ENCODE data around the gene COG7.
"Not testable (repeated sequence)": the region's sequence is repeated elsewhere in the genome, so short reads cannot be mapped to it uniquely, and the experiment has no call there.

The COG7 gene

GRCh38 chr16:23406546-23407240 lies 46.3 kb downstream of the COG7 start:
- Histone ChIP-seq H3K9me3 (ENCODE audit: control insufficient read depth in 5 of 5, low read length in 5 of 5) (no peaks in the 10 kb centered on the region), H3K27ac (ENCODE audit: low read depth, low read length) (no peak overlapping the region), H3K36me3 (ENCODE audit: control insufficient read depth in 5 of 5, insufficient read depth in 5 of 5, low read length in 5 of 5) (peaks cover 20 to 90% (median 74%) of the 10 kb centered on the region in 5 donors)

GRCh38 chr16:23406024-23406423 lies 47.0 kb downstream of the COG7 start:
- Histone ChIP-seq H3K4me3 (ENCODE audit: low read depth in 1 of 5, low read length in 5 of 5) (no peak overlapping the region), H3K27ac (ENCODE audit: low read depth, low read length) (no peak overlapping the region), H3K36me3 (ENCODE audit: control insufficient read depth in 5 of 5, insufficient read depth in 5 of 5, low read length in 5 of 5) (peaks cover 17 to 89% (median 74%) of the 10 kb centered on the region in 5 donors), H3K9ac (ENCODE audit: low read length in 5 of 5) (no peak overlapping the region), H3K27me3 (ENCODE audit: control insufficient read depth in 5 of 5, insufficient read depth in 4 of 5, low read length in 5 of 5) (no peaks in the 10 kb centered on the region), H3K9me3 (ENCODE audit: control insufficient read depth in 5 of 5, low read length in 5 of 5) (no peaks in the 10 kb centered on the region), H3K4me1 (ENCODE audit: control insufficient read depth in 5 of 5, insufficient read depth in 5 of 5, low read length in 5 of 5) (peaks cover 0 to 6% (median 0%) of the 10 kb centered on the region in 5 donors)

More at GRCh38 chr16:23406546-23407240, 46.3 kb downstream of the COG7 start:
- Histone ChIP-seq H3K9ac (ENCODE audit: low read length in 5 of 5) (no peak overlapping the region), H3K4me1 (ENCODE audit: control insufficient read depth in 5 of 5, insufficient read depth in 5 of 5, low read length in 5 of 5) (peaks cover 0 to 6% (median 0%) of the 10 kb centered on the region in 5 donors), H3K4me3 (ENCODE audit: low read depth in 1 of 5, low read length in 5 of 5) (no peak overlapping the region), H3K27me3 (ENCODE audit: control insufficient read depth in 5 of 5, insufficient read depth in 4 of 5, low read length in 5 of 5) (no peaks in the 10 kb centered on the region)

GRCh38 chr16:23403547-23403946 lies 49.4 kb downstream of the COG7 start:
- H3K4me1 ChIP-seq (ENCODE audit: control insufficient read depth in 5 of 5, insufficient read depth in 5 of 5, low read length in 5 of 5), result peaks cover 0 to 3% (median 0%) of the 10 kb centered on the region in 5 donors
- no peak overlapping the region for H3K27ac ChIP-seq (ENCODE audit: low read depth, low read length)
- H3K4me3 ChIP-seq (ENCODE audit: low read depth in 1 of 5, low read length in 5 of 5), result no peak overlapping the region
- no peaks in the 10 kb centered on the region for H3K27me3 ChIP-seq (ENCODE audit: control insufficient read depth in 5 of 5, insufficient read depth in 4 of 5, low read length in 5 of 5)
- peaks cover 18 to 91% (median 82%) of the 10 kb centered on the region in 5 donors for H3K36me3 ChIP-seq (ENCODE audit: control insufficient read depth in 5 of 5, insufficient read depth in 5 of 5, low read length in 5 of 5)
- H3K9ac ChIP-seq (ENCODE audit: low read length in 5 of 5), result no peak overlapping the region
- no peaks in the 10 kb centered on the region for H3K9me3 ChIP-seq (ENCODE audit: control insufficient read depth in 5 of 5, low read length in 5 of 5)

- Histone ChIP-seq H3K36me3 (ENCODE audit: control insufficient read depth in 5 of 5, insufficient read depth in 5 of 5, low read length in 5 of 5) (peaks cover 18 to 96% (median 90%) of the 10 kb centered on the region in 5 donors), H3K9me3 (ENCODE audit: control insufficient read depth in 5 of 5, low read length in 5 of 5) (no peaks in the 10 kb centered on the region), H3K4me3 (ENCODE audit: low read depth in 1 of 5, low read length in 5 of 5) (no peak overlapping the region), H3K9ac (ENCODE audit: low read length in 5 of 5) (no peak overlapping the region), H3K27me3 (ENCODE audit: control insufficient read depth in 5 of 5, insufficient read depth in 4 of 5, low read length in 5 of 5) (no peaks in the 10 kb centered on the region), H3K27ac (ENCODE audit: low read depth, low read length) (no peak overlapping the region), H3K4me1 (ENCODE audit: control insufficient read depth in 5 of 5, insufficient read depth in 5 of 5, low read length in 5 of 5) (peaks cover 0 to 6% (median 0%) of the 10 kb centered on the region in 5 donors)
Measured at GRCh38 chr16:23402100-23402499, 50.9 kb downstream of the COG7 start.

GRCh38 chr16:23401139-23401538 lies 51.9 kb downstream of the COG7 start:
- Histone ChIP-seq H3K9ac (ENCODE audit: low read length in 5 of 5) (no peak overlapping the region), H3K36me3 (ENCODE audit: control insufficient read depth in 5 of 5, insufficient read depth in 5 of 5, low read length in 5 of 5) (peaks cover 17 to 93% (median 87%) of the 10 kb centered on the region in 5 donors), H3K27ac (ENCODE audit: low read depth, low read length) (no peak overlapping the region), H3K27me3 (ENCODE audit: control insufficient read depth in 5 of 5, insufficient read depth in 4 of 5, low read length in 5 of 5) (no peaks in the 10 kb centered on the region), H3K4me3 (ENCODE audit: low read depth in 1 of 5, low read length in 5 of 5) (no peak overlapping the region), H3K9me3 (ENCODE audit: control insufficient read depth in 5 of 5, low read length in 5 of 5) (no peaks in the 10 kb centered on the region), H3K4me1 (ENCODE audit: control insufficient read depth in 5 of 5, insufficient read depth in 5 of 5, low read length in 5 of 5) (peaks cover 0 to 6% (median 0%) of the 10 kb centered on the region in 5 donors)

GRCh38 chr16:23400447-23400846 lies 52.5 kb downstream of the COG7 start:
- H3K9me3 ChIP-seq (ENCODE audit: control insufficient read depth in 5 of 5, low read length in 5 of 5); H3K4me3 ChIP-seq (ENCODE audit: low read depth in 1 of 5, low read length in 5 of 5); H3K27me3 ChIP-seq (ENCODE audit: control insufficient read depth in 5 of 5, insufficient read depth in 4 of 5, low read length in 5 of 5); H3K4me1 ChIP-seq (ENCODE audit: control insufficient read depth in 5 of 5, insufficient read depth in 5 of 5, low read length in 5 of 5); H3K9ac ChIP-seq (ENCODE audit: low read length in 5 of 5); H3K27ac ChIP-seq (ENCODE audit: low read depth, low read length): not testable (repeated sequence)
- peaks cover 16 to 93% (median 85%) of the 10 kb centered on the region in 5 donors for H3K36me3 ChIP-seq (ENCODE audit: control insufficient read depth in 5 of 5, insufficient read depth in 5 of 5, low read length in 5 of 5)

GRCh38 chr16:23398987-23399805 lies 53.8 kb downstream of the COG7 start:
- Histone ChIP-seq H3K4me1 (ENCODE audit: control insufficient read depth in 5 of 5, insufficient read depth in 5 of 5, low read length in 5 of 5) (peaks cover 0 to 10% (median 0%) of the 10 kb centered on the region in 5 donors), H3K9me3 (ENCODE audit: control insufficient read depth in 5 of 5, low read length in 5 of 5) (no peaks in the 10 kb centered on the region), H3K9ac (ENCODE audit: low read length in 5 of 5) (no peak overlapping the region), H3K36me3 (ENCODE audit: control insufficient read depth in 5 of 5, insufficient read depth in 5 of 5, low read length in 5 of 5) (peaks cover 18 to 88% (median 81%) of the 10 kb centered on the region in 5 donors), H3K4me3 (ENCODE audit: low read depth in 1 of 5, low read length in 5 of 5) (no peak overlapping the region), H3K27ac (ENCODE audit: low read depth, low read length) (no peak overlapping the region), H3K27me3 (ENCODE audit: control insufficient read depth in 5 of 5, insufficient read depth in 4 of 5, low read length in 5 of 5) (no peaks in the 10 kb centered on the region)

- Histone ChIP-seq H3K36me3 (ENCODE audit: control insufficient read depth in 5 of 5, insufficient read depth in 5 of 5, low read length in 5 of 5) (peaks cover 12 to 82% (median 72%) of the 10 kb centered on the region in 5 donors), H3K4me3 (ENCODE audit: low read depth in 1 of 5, low read length in 5 of 5) (no peak overlapping the region), H3K27me3 (ENCODE audit: control insufficient read depth in 5 of 5, insufficient read depth in 4 of 5, low read length in 5 of 5) (no peaks in the 10 kb centered on the region), H3K9ac (ENCODE audit: low read length in 5 of 5) (no peak overlapping the region), H3K27ac (ENCODE audit: low read depth, low read length) (no peak overlapping the region), H3K4me1 (ENCODE audit: control insufficient read depth in 5 of 5, insufficient read depth in 5 of 5, low read length in 5 of 5) (peaks cover 0 to 18% (median 0%) of the 10 kb centered on the region in 5 donors), H3K9me3 (ENCODE audit: control insufficient read depth in 5 of 5, low read length in 5 of 5) (no peaks in the 10 kb centered on the region)
Measured at GRCh38 chr16:23397464-23397863, 55.5 kb downstream of the COG7 start.

GRCh38 chr16:23395732-23396131 lies 57.3 kb downstream of the COG7 start:
- Histone ChIP-seq H3K9ac (ENCODE audit: low read length in 5 of 5) (no peak overlapping the region), H3K9me3 (ENCODE audit: control insufficient read depth in 5 of 5, low read length in 5 of 5) (no peaks in the 10 kb centered on the region), H3K4me3 (ENCODE audit: low read depth in 1 of 5, low read length in 5 of 5) (no peak overlapping the region), H3K4me1 (ENCODE audit: control insufficient read depth in 5 of 5, insufficient read depth in 5 of 5, low read length in 5 of 5) (peaks cover 0 to 21% (median 0%) of the 10 kb centered on the region in 5 donors), H3K27me3 (ENCODE audit: control insufficient read depth in 5 of 5, insufficient read depth in 4 of 5, low read length in 5 of 5) (no peaks in the 10 kb centered on the region), H3K36me3 (ENCODE audit: control insufficient read depth in 5 of 5, insufficient read depth in 5 of 5, low read length in 5 of 5) (peaks cover 15 to 82% (median 77%) of the 10 kb centered on the region in 5 donors), H3K27ac (ENCODE audit: low read depth, low read length) (no peak overlapping the region)
